HUES6 (cell line): Measurements from ENCODE around the gene FBXL14.

Source experiments
- H3K27ac ChIP-seq: 2 replicates; pipeline ENCODE4 v1.7.0; 2013; ENCODE audit warnings: low read depth, mild to moderate bottlenecking, low read length, inconsistent platforms
- H3K27me3 ChIP-seq: 2 replicates; pipeline ENCODE4 v1.6.1; 2013; ENCODE audit warnings: low read length; ENCODE audit not compliant: control insufficient read depth, insufficient read depth
- H3K36me3 ChIP-seq: 2 replicates; pipeline ENCODE4 v1.6.1; 2013; ENCODE audit warnings: low read length; ENCODE audit not compliant: control insufficient read depth, insufficient read depth
- H3K4me1 ChIP-seq: 2 replicates; pipeline ENCODE4 v1.6.1; 2013; ENCODE audit warnings: low read length; ENCODE audit not compliant: control insufficient read depth, insufficient read depth
- H3K4me3 ChIP-seq: 2 replicates; pipeline ENCODE4 v1.5.1; 2013; ENCODE audit warnings: low read depth, low read length
- H3K9ac ChIP-seq: one replicate; pipeline ENCODE4 v1.6.1; 2013; ENCODE audit warnings: mild to moderate bottlenecking, low read length
- H3K9me3 ChIP-seq: 2 replicates; pipeline ENCODE4 v1.6.1; 2013; ENCODE audit warnings: low read depth, low read length; ENCODE audit not compliant: control insufficient read depth, insufficient read depth

Gene FBXL14

DNA sequence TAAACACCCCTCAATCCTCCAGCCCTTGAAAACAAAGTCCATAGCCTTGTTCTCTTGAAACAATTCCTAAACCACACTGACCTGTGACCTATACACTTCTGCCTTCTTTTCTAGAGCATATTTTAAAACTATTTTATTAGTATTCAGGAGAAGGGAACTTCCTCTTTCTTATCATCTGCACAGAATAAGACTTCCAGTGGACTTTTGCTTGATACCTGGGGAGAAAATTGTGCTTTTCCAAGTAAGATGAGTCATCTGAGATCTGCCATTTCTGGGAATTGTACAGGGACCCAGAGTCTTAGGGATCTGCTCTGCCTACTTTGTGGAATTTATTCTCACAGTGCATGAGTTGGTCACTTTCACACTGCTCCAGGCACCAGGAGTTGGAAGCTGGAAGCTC lies 24.1 kb upstream of the FBXL14 start:
- Histone ChIP-seq H3K9ac (no peak overlapping the region), H3K27ac (no peak overlapping the region), H3K36me3 (no peaks in the 10 kb centered on the region), H3K4me3 (no peak overlapping the region), H3K9me3 (no peaks in the 10 kb centered on the region), H3K4me1 (peaks cover 6% of the 10 kb centered on the region; the same call in 1 of the 2 replicates), H3K27me3 (peaks cover 4% of the 10 kb centered on the region; the same call in 1 of the 2 replicates)

DNA sequence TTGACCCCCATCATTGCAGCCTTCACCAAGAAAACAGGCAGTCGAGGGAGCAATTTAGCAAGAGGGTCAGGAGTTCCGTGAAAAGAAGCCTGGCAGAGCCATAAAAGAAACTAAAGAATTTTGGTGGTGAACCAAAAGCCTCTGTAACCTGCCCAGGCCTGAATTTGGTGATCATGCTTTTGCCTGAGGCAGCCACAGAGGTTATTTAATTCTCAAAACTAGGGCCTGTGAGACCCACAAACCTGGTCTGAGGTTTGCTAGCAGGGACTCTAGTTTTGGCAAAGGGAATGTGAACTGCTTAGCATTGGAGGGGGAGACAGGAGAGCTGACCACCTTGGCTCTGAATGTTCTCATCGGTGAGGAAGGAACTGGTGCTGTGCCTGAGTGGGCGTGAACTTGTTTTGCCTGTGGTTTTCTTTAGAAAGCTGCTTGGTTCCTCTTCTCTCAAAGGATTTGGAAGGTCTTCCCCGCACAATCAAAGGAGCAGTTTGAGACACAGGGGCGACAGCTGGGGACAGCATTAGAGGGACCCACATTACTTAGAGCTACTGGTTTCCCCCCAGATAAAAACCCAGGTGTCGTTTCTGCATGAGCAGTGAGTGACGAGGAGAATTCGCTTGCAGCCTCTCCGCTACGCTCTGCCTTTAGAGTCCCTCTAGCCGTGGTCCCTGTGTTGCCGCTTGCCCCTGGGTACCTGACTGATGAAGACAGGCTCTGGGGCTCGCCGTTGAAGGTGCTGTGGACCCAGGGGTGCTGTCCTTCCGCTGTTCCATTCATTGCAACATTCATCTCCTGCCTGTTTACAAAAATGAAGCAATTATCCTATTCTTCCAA lies 22.1 kb upstream of the FBXL14 start:
- Histone ChIP-seq H3K9me3 (no peaks in the 10 kb centered on the region), H3K27ac (no peak overlapping the region), H3K4me3 (no peak overlapping the region), H3K36me3 (no peaks in the 10 kb centered on the region), H3K27me3 (peaks cover 4% of the 10 kb centered on the region; the same call in 1 of the 2 replicates), H3K9ac (no peak overlapping the region), H3K4me1 (peaks cover 6% of the 10 kb centered on the region; the same call in 1 of the 2 replicates)

DNA sequence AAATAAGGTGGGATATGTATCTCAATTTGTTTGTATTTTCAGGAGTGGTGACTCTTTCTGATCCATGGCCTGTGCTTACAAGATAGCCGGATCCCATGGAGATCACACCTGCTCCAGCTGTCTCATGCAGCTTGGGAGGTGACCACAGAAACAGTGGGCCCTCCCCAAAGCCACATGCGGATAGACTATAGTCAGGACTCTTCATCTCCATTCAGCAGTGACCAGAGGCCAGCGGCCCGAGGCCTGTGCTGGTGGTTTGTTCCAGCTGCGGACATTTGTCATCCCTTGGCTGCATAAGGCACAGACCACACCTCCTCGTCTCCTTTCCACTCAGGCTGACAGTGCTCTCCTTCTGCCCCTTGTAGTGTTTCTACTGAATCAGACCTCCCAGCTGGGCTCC lies 20.0 kb upstream of the FBXL14 start:
- no peaks in the 10 kb centered on the region for H3K36me3 ChIP-seq
- no peak overlapping the region for H3K27ac ChIP-seq
- H3K4me1 ChIP-seq = peaks cover 6% of the 10 kb centered on the region; the same call in 1 of the 2 replicates
- no peak overlapping the region for H3K4me3 ChIP-seq
- H3K9me3 ChIP-seq = no peaks in the 10 kb centered on the region
- no peak overlapping the region for H3K9ac ChIP-seq
- peaks cover 4% of the 10 kb centered on the region; the same call in 1 of the 2 replicates for H3K27me3 ChIP-seq

DNA sequence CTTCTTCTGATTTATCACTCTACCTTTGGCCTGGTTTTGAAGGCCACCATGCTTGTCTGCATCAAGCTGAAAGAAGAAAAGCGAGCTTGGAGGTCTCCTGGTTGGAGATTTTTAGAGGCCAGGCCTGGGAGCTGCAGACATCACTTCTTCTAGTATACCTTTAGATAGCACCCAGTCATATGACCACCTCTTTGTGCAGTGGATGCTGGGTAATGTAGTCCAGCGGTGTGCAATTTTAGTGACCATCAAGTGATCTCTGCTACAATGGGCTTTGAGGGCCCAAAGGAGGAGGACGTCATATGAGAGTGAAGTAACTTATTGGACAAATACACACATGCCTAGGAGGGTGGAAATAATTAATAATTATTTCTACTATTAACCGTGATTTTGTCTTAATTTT lies 19.5 kb upstream of the FBXL14 start:
- Histone ChIP-seq H3K9ac (no peak overlapping the region), H3K27ac (no peak overlapping the region), H3K9me3 (no peaks in the 10 kb centered on the region), H3K27me3 (peaks cover 4% of the 10 kb centered on the region; the same call in 1 of the 2 replicates), H3K4me1 (peaks cover 4% of the 10 kb centered on the region; the same call in 1 of the 2 replicates), H3K36me3 (no peaks in the 10 kb centered on the region), H3K4me3 (no peak overlapping the region)

DNA sequence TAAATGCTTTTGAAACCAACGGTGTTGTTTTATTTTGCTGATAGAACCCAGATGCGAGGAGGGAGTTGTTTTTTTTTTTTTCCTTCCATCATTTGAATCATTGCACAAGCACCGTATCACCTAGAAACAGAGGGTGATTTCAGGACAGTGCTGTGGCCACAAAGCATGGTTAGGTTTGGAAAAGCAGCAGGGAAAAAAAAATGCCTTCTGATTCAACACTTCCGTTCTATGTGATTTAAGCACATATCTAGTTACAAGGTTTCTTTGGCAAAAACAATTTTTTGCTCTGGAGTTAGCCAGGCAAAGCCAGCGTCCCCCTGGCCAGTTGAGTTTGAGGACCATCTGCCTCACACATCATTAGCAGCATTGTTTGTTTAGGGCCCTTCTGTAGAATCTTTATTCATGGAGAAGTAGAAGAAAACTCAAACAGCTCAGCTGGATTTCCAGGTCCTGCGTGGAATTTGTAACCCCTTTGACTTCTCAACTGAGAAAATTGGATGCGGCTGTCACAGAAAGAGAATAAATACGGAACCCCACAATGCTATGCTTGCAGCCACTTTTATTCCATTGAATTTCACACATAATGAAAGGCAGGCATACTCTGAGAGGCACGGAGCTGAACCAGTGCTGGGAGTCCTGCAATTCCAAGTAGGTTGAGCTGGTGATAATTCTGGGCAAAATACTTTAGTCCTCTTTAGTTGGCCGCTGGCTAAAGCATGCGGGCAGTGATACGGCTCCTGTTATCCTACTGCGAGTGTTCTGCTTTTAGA lies 17.6 kb upstream of the FBXL14 start:
- Histone ChIP-seq H3K4me3 (no peak overlapping the region), H3K9ac (no peak overlapping the region), H3K27ac (no peak overlapping the region), H3K4me1 (no peaks in the 10 kb centered on the region), H3K27me3 (no peaks in the 10 kb centered on the region; the same call in 1 of the 2 replicates), H3K36me3 (no peaks in the 10 kb centered on the region), H3K9me3 (no peaks in the 10 kb centered on the region)

DNA sequence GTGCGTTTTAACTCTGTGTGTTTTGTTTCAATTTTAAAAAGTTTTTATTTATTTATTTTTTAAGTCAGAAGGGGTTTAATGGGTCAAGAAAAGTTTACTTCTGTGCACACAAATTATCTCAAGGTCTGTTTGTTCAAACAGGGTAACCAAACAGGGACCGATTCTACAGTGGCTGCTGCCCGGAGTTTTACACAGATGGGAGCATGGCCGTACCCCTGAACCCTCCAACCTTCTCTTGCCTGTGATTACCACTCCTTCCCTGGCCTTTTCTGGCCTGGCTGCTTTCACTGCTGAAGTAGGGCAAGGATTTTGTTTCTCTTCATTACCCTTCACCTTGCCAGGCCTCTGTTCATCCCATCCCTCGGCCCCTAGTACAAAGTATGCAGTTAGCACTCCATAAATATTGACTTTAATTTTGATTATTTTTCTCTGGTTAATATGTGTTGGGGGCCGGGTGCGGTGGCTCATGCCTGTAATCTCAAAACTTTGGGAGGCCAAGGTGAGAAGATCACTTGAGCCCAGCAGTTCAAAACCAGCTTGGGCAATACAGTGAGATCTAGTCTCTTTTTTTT lies 15.8 kb upstream of the FBXL14 start:
- Histone ChIP-seq H3K27me3 (peaks cover 6% of the 10 kb centered on the region; the same call in 1 of the 2 replicates), H3K9me3 (no peaks in the 10 kb centered on the region), H3K4me3 (no peak overlapping the region), H3K36me3 (no peaks in the 10 kb centered on the region), H3K9ac (no peak overlapping the region), H3K4me1 (peaks cover 9% of the 10 kb centered on the region), H3K27ac (no peak overlapping the region)

DNA sequence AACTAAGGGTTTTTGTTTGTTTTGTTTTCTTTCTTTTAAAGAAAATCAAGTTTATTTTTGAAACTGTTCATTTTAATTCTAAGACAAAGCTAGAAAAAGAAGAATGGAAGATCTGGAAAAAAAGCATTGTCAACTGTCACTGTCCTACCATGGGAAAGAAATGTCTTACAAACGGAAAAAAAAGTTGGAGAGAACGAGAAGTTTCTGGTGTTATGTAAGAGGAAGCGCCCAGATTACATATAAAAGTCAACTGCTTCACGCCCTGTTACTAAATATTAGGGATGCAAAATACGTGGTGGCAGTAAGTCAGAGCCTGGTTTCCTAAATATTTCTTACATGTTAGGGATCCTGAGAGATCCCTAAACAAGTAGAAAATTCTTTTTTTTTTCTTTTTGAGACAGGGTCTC lies 14.3 kb upstream of the FBXL14 start:
- H3K27me3 ChIP-seq = peaks cover 6% of the 10 kb centered on the region; the same call in 1 of the 2 replicates
- no peak overlapping the region for H3K27ac ChIP-seq
- H3K9me3 ChIP-seq = no peaks in the 10 kb centered on the region
- H3K4me3 ChIP-seq = no peak overlapping the region
- H3K36me3 ChIP-seq = no peaks in the 10 kb centered on the region
- H3K9ac ChIP-seq = no peak overlapping the region
- peaks cover 11% of the 10 kb centered on the region for H3K4me1 ChIP-seq

DNA sequence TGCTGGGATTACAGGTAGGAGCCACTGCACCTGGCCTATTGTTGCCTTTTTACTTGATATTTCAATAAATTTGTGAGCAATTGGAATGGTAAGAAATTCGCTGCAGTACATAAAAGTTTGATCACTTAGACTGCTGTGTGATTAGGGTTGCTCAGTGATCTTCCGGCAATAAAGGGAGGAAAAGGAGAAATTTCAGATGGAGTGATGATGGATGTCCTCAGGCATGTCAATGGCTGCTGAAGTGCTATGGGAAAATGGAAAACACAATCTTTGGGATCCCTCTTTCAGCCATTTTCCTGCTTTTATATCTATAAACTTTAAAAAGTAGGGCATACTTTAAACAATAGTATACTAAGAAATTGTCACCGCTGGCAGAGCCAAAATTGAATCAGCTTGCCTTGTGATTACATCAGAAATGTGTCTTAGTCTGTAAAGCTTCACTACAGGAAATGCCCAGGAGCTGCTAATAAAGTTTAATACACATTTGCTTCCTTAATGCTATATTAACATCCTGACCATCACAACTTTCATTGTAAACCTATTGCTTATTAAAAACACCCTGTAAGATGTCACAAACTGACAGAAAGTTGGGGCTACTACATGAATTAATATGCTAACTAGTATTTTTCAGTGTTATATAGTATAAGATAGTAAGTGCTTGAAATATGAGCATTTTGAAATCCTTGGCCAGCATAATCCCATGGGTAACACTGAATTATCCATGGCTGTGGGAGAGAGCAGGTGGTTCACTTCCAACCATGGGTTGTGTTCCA lies 13.7 kb upstream of the FBXL14 start:
- Histone ChIP-seq H3K27ac (no peak overlapping the region), H3K27me3 (peaks cover 6% of the 10 kb centered on the region; the same call in 1 of the 2 replicates), H3K9ac (no peak overlapping the region), H3K4me1 (peaks cover 11% of the 10 kb centered on the region), H3K36me3 (no peaks in the 10 kb centered on the region), H3K4me3 (no peak overlapping the region), H3K9me3 (no peaks in the 10 kb centered on the region)

DNA sequence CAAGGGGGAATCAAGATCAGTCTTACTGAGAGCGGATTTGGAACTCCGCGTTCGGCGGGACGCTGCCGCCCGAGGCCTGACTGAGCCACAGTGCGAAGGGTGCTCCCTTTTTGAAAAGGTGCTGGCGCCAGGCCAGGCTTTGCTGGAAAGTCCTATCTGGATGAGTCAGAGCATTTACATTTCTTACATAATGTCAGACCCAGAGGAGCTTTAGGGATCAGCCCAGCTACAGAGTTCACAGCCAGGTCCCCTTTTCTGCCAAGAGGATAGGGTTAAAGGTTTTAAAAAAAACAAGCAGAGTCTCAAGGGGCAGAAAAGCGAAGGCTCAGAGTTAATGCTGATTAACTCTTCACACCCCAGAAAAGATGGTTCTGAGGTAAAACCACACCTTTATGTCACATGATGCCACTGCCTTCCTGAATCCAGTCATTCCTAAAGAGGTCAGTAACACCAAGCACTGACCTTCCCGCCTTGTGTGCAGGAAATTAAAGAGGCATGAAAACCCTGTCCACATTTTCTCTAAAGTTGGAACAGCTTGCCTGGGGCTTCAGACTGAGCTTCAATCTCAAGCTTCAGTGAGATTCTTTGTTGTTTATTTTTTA lies 11.7 kb upstream of the FBXL14 start:
- Histone ChIP-seq H3K9ac (peak overlapping the region; percentile 70), H3K4me3 (peak overlapping the region; percentile 59), H3K27me3 (peaks cover 6% of the 10 kb centered on the region; the same call in 1 of the 2 replicates), H3K4me1 (peaks cover 11% of the 10 kb centered on the region), H3K27ac (no peak overlapping the region; the same call in 1 of the 2 replicates), H3K9me3 (no peaks in the 10 kb centered on the region), H3K36me3 (no peaks in the 10 kb centered on the region)
